Measurements from ENCODE around the gene THADA.

The THADA gene

DNA sequence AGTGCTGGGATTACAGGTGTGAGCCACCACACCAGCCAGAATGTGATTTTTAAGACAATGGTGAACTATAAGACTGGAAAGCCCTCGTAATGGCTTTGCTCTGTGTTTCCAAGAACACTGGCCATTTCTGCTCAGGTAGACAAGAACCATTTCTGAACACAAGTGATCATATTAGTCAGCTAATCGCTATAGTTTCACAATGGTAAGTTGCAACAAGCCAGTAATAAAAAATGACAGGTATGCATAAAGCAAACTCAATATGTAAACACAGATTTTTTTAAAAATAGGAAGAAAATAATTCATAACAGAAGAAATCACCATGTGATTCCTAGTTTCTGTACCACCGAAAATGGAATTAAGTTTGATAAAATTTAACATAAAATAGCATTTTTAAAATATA, 166.5 kb downstream of the THADA start:
- no peak for DNase-seq (ENCODE audit: extremely low spot score)
- ChIA-PET CTCF (interaction anchor here (2.9 kb wide), 1 partner anchor 27 kb away, joined by 7 read pairs; no protein-coding TSS in a partner anchor), POLR2A (no interaction called here)
- TF ChIP-seq, protein P1, sequence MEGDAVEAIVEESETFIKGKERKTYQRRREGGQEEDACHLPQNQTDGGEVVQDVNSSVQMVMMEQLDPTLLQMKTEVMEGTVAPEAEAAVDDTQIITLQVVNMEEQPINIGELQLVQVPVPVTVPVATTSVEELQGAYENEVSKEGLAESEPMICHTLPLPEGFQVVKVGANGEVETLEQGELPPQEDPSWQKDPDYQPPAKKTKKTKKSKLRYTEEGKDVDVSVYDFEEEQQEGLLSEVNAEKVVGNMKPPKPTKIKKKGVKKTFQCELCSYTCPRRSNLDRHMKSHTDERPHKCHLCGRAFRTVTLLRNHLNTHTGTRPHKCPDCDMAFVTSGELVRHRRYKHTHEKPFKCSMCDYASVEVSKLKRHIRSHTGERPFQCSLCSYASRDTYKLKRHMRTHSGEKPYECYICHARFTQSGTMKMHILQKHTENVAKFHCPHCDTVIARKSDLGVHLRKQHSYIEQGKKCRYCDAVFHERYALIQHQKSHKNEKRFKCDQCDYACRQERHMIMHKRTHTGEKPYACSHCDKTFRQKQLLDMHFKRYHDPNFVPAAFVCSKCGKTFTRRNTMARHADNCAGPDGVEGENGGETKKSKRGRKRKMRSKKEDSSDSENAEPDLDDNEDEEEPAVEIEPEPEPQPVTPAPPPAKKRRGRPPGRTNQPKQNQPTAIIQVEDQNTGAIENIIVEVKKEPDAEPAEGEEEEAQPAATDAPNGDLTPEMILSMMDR (IDR thresholded peaks at IDR 0.05; ENCODE audit: control extremely low read depth, extremely low read depth, low read depth, missing control alignments) = no peak

DNA sequence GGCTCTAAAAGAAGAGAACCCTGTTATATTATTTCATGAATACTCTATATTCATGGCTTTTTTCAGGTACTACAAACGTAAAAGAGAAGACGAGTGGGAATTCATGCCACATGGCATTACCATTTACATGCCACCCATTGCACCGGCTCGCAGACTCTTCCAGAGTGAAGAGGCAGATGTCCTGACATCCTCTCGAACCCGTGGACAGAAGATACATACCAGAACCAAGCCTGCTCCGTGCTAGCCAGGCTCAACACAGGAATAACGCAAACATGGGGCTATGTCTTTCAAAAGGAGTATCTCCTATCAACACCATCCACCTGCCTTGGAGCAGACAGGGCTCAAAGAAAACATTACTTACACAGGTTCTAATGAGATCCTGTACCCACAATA, 168.8 kb downstream of the THADA start:
- DNase-seq (ENCODE audit: extremely low spot score) = peak; percentile 16
- CTCF ChIA-PET = interaction anchor here (0.7 to 2.6 kb wide), 8 partner anchors 10 to 199 kb away, joined by 3 to 13 read pairs (median 4); no protein-coding TSS in a partner anchor
- TF ChIP-seq, protein P1 (IDR thresholded peaks at IDR 0.05; ENCODE audit: control extremely low read depth, extremely low read depth, low read depth, missing control alignments) = no peak
- POLR2A ChIA-PET = interaction anchor here (0.7 to 1.0 kb wide), 2 partner anchors 25 to 200 kb away, joined by 3 to 4 read pairs; partner anchors contain the start of gene ZFP36L2

DNA sequence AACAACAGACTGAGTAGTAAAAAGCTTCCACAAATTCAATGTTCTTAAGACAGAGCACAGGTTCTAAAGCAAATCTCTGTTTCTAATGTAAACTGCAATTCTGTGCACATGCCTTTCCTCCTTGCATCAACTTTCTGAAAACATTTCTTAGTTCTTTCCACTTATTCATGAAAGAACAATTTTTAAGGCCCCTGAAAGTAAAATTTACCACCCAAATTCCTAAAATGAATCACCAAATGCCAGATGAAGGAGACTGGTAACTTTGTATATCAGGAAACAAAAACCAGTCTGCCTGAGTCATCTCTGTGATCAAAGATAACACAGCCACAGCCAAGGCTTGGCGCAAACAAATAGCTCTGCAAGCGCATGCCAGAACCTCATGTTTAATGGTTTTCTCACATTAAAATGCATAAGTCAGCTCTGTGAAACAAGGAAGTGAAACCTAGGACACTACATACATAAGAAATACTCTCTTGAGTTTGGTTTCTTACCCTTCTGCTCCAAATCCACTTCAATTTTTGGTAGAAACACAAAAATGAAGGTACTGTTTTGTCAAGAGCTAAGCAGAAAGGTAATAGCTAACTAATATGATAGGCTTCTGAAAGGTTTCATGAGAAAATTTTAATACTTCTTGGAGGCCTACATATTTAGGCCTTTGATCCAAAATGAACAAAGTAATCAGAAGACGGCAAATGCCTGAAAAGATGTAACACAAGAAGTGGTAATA, 169.4 kb downstream of the THADA start:
- DNase-seq (ENCODE audit: extremely low spot score) = peak; percentile 80
- ChIA-PET CTCF (interaction anchor here (0.7 to 2.6 kb wide), 8 partner anchors 10 to 198 kb away, joined by 3 to 13 read pairs (median 4); no protein-coding TSS in a partner anchor), POLR2A (interaction anchor here (0.7 to 1.1 kb wide), 4 partner anchors 20 to 200 kb away, joined by 3 to 4 read pairs (median 3); partner anchors contain the start of gene ZFP36L2)
- TF ChIP-seq, protein P1 (IDR thresholded peaks at IDR 0.05; ENCODE audit: control extremely low read depth, extremely low read depth, low read depth, missing control alignments) = no peak

DNA sequence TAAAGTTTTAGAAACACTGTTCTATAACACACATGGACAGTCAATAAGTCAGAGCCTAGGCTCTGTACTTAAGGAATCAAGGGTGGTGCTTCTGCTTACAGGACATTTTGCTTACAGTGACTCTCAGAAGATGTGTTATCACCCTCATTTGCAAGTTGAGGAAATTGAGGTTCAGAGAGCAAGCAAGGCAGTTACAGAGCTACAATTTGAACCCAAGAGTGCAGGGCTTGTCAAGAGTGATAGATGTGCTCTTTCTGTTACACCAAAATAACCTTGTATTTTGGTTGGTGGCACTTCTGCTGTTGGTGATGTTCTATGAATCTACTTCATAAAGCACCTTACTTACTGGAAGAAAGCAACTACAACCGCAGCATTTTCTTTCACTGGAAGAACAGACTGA, 170.2 kb downstream of the THADA start:
- no peak for DNase-seq (ENCODE audit: extremely low spot score)
- POLR2A ChIA-PET = interaction anchor here (1.0 to 1.1 kb wide), 2 partner anchors 19 to 56 kb away, joined by 3 read pairs; no protein-coding TSS in a partner anchor
- CTCF ChIA-PET = interaction anchor here (0.7 to 2.6 kb wide), 6 partner anchors 23 to 196 kb away, joined by 3 to 14 read pairs (median 6); no protein-coding TSS in a partner anchor
- TF ChIP-seq, protein P1 (IDR thresholded peaks at IDR 0.05; ENCODE audit: control extremely low read depth, extremely low read depth, low read depth, missing control alignments) = no peak

DNA sequence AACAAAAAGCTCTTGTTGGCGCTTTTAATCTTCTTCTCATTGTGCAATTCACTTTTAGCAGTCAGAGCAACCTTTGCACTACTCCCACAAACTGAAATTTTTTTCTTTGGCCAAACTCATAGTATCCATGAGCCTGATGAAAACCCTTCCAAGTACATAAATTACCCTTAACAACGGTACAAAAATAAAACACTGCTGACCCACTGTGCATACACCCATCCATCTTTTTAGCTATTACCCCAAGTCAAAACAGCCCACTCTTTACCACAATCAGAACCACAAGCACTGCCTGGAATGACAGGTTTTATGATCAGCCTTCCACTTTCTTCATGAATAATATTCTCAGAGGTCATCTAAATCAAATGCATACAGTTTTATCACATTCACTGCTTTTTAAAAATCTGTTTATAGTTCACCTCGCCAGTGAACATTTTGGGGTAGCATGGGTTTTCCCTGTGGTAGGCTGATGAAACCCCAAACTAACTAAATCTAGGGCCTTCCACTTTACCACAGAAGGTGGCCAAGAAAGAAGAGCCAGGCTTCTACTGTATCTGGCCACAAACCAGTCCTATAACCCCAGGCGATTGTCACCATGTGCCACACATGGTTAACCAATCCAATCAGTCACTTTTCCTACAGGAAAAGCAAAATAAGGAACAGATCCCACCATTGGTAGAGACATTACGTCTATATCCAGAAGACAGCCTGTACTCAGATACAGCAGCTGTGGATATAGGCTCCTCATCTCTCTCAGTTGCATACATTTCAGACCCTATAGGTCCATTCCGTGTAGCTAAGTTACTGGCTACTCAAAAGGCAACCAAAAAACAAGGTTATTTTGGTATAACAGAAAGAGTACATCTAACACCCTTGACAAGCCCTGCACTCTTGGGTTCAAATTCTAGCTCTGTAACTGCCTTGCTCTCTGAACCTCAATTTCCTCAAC, 171.3 kb downstream of the THADA start:
- DNase-seq (ENCODE audit: extremely low spot score) = no peak
- TF ChIP-seq, protein P1 (IDR thresholded peaks at IDR 0.05; ENCODE audit: control extremely low read depth, extremely low read depth, low read depth, missing control alignments) = no peak
- ChIA-PET POLR2A (interaction anchor here (0.5 to 2.6 kb wide), 4 partner anchors 22 to 586 kb away, joined by 3 to 8 read pairs (median 6); no protein-coding TSS in a partner anchor), CTCF (interaction anchor here (0.9 to 2.6 kb wide), 6 partner anchors 22 to 195 kb away, joined by 3 to 14 read pairs (median 6); no protein-coding TSS in a partner anchor)

DNA sequence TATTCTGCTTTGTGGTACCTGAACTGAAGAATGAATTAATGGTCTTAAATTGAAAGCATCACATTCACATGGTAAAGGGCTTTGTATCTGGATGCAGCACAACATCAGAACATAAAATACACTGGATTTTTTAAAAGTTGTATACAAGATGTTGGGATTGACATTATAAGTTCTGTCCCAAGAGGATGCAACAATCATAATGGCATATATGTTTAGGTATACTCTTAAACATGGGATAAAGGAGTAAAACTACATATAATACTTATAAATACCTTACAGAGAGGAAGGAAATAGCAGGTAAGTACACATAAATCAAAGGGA, 171.9 kb downstream of the THADA start:
- ChIA-PET CTCF (interaction anchor here (1.4 to 2.6 kb wide), 3 partner anchors 21 to 44 kb away, joined by 5 to 14 read pairs (median 7); no protein-coding TSS in a partner anchor), POLR2A (interaction anchor here (0.5 to 2.6 kb wide), 3 partner anchors 21 to 202 kb away, joined by 3 to 8 read pairs (median 4); no protein-coding TSS in a partner anchor)

More for the DNA sequence above, 171.9 kb downstream of the THADA start:
- TF ChIP-seq, protein P1 (IDR thresholded peaks at IDR 0.05; ENCODE audit: control extremely low read depth, extremely low read depth, low read depth, missing control alignments) = no peak
- no peak for DNase-seq (ENCODE audit: extremely low spot score)
